ENCODE results near the gene OR10V1. TPM values are rescaled to one million over a fixed set of nuclear protein-coding genes. Genes with fewer than 3 reads are reported as not detected.

OR10V1 gene
- total and polyA plus RNA-seq, 12 donors: not detected

DNA sequence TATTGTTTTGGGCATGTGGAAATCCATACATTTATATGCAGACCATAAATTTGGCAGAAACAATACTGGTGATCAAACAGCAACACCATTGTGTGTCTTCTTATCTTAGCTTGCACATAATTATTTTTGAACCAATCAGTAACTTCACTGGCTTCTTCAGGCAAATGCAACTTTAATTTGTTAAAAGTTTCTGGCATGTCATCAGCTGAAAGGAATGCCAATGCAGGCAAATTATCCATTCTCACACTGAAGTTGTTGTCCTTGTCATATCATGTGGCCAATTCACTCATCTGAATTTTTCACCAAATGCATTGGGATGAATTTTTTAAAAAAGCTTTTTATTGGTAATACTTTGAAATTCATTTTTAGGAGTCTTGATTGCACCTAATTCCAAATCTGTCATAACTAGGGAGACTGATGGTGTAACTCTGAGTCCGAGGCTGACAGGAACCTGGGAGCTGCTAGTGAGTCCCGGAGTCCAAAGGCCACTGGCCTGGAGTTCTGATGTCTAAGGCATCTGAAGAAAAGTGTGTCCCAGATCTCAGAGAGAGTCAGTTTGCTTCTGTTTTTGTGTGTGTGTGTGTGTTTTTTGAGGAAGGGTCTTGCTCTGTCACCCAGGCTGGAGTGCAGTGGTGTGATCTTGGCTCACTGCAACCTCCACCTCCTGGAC is 17.4 kb upstream of the OR10V1 start:
- WGBS, 4 donors: 63 to 74% (median 65%) methylated on average over 2 of the region's 2 CpGs

DNA sequence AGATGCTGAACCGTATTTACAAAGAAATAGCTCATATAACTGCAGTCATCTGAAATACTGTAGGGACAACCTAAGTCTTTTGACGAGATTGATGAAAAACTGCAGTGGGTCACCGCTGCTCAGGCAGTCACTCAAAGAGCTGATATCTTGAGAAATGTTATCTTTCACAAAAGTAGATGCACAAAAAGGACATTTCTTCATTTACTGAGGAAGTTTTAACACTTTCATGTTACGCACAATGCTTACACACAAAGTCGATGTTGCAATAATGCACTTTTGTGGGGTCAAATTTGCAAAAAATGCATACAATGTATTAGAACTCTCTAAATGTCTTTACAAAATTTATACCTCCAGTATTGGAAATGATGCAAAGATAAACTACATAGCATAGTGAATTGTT is 16.2 kb upstream of the OR10V1 start:
- no peaks in the 10 kb centered on the region for H3K4me1 ChIP-seq (replicated peaks in 1 of 2)
- no peaks in the 10 kb centered on the region for H3K36me3 ChIP-seq (replicated peaks in 1 of 2)
- no peaks in the 10 kb centered on the region for H3K9me3 ChIP-seq (replicated peaks in 1 of 3)
- intact Hi-C loops (cut with DNase I): no loop called here
- H3K4me3 ChIP-seq: no peak overlapping the region
- no peak for TF ChIP-seq POLR2A (IDR thresholded peaks at IDR 0.05)
- TF ChIP-seq, protein P1, sequence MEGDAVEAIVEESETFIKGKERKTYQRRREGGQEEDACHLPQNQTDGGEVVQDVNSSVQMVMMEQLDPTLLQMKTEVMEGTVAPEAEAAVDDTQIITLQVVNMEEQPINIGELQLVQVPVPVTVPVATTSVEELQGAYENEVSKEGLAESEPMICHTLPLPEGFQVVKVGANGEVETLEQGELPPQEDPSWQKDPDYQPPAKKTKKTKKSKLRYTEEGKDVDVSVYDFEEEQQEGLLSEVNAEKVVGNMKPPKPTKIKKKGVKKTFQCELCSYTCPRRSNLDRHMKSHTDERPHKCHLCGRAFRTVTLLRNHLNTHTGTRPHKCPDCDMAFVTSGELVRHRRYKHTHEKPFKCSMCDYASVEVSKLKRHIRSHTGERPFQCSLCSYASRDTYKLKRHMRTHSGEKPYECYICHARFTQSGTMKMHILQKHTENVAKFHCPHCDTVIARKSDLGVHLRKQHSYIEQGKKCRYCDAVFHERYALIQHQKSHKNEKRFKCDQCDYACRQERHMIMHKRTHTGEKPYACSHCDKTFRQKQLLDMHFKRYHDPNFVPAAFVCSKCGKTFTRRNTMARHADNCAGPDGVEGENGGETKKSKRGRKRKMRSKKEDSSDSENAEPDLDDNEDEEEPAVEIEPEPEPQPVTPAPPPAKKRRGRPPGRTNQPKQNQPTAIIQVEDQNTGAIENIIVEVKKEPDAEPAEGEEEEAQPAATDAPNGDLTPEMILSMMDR (IDR thresholded peaks at IDR 0.05): no peak
- no peak for DNase-seq
- 74 to 76% (median 75%) methylated on average over 5 of the region's 5 CpGs for WGBS, 4 donors
- H3K27ac ChIP-seq: no peak overlapping the region
- H3K27me3 ChIP-seq: no peaks in the 10 kb centered on the region

More for the DNA sequence above, 17.4 kb upstream of the OR10V1 start:
- no peaks in the 10 kb centered on the region for H3K4me1 ChIP-seq (replicated peaks in 1 of 2)
- no peak overlapping the region for H3K27ac ChIP-seq
- no peaks in the 10 kb centered on the region for H3K36me3 ChIP-seq (replicated peaks in 1 of 2)
- intact Hi-C loops (cut with DNase I): no loop called here
- DNase-seq: no peak
- no peaks in the 10 kb centered on the region for H3K9me3 ChIP-seq (replicated peaks in 1 of 3)
- no peak overlapping the region for H3K4me3 ChIP-seq
- TF ChIP-seq POLR2A (IDR thresholded peaks at IDR 0.05): no peak
- TF ChIP-seq, protein P1 (IDR thresholded peaks at IDR 0.05): no peak
- no peaks in the 10 kb centered on the region for H3K27me3 ChIP-seq

DNA sequence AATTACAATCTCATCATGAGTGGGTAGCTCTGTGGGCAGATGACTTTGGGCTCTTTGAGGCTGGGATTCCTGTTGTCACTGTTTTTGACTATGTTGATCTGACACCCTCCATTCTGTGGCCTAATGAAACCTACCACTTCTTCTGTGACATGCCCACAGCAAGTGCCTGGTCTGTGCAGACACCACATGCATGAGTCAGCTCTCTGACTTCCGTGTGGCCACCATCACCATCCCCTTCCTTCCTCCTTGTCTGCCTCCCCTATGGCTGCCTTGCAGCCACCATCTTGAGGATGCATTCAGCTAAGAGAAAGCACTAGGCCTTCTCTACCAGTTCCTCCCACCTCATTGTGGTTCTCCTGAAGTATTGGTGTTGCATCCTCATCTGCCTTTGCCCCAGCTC is 15.3 kb upstream of the OR10V1 start:
- intact Hi-C loops (cut with DNase I): no loop called here
- H3K27me3 ChIP-seq: no peaks in the 10 kb centered on the region
- no peaks in the 10 kb centered on the region for H3K4me1 ChIP-seq (replicated peaks in 1 of 2)
- H3K27ac ChIP-seq: no peak overlapping the region
- H3K4me3 ChIP-seq: no peak overlapping the region
- WGBS, 4 donors: 42 to 76% (median 53%) methylated on average over 1 of the region's 1 CpG
- DNase-seq: no peak
- no peak for TF ChIP-seq POLR2A (IDR thresholded peaks at IDR 0.05)
- TF ChIP-seq, protein P1 (IDR thresholded peaks at IDR 0.05): no peak
- H3K9me3 ChIP-seq (replicated peaks in 1 of 3): no peaks in the 10 kb centered on the region
- no peaks in the 10 kb centered on the region for H3K36me3 ChIP-seq (replicated peaks in 1 of 2)

DNA sequence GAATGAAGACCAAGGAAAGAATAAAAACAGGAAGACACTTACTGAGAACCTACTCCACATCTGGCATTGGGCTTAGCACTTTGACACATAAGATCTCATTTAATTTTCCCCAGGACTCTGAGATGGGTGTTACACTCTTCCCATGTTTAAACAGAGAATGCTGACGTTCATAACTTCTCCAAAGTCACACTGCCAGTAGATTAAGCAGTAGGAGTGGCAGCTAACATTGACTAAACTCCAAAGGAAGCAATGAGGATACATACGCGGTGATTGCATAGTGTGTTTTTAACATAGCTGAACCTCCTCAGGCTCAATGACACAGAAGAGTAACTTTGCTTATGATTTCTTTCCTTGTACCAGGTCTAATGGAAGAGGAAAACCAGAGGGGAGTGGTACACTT is 14.5 kb upstream of the OR10V1 start:
- no peaks in the 10 kb centered on the region for H3K36me3 ChIP-seq (replicated peaks in 1 of 2)
- no peaks in the 10 kb centered on the region for H3K4me1 ChIP-seq (replicated peaks in 1 of 2)
- WGBS, 4 donors: 62 to 85% (median 69%) methylated on average over 3 of the region's 3 CpGs
- intact Hi-C loops (cut with DNase I): no loop called here
- H3K27ac ChIP-seq: no peak overlapping the region
- TF ChIP-seq, protein P1 (IDR thresholded peaks at IDR 0.05): no peak
- TF ChIP-seq POLR2A (IDR thresholded peaks at IDR 0.05): no peak
- no peak overlapping the region for H3K4me3 ChIP-seq
- no peak for DNase-seq
- H3K9me3 ChIP-seq (replicated peaks in 1 of 3): no peaks in the 10 kb centered on the region
- no peaks in the 10 kb centered on the region for H3K27me3 ChIP-seq
